HCT116 (cell line): ENCODE measurements around the gene GAB2. TPM values are rescaled to one million over a fixed set of nuclear protein-coding genes. Genes with fewer than 3 reads are reported as not detected.

Experiments used
- ATAC-seq: fragments of 200-7000 bp; cut with Tn5 transposase; 2 replicates; pipeline ENCODE4 v1.9.1; 2020; ENCODE audit warnings: mild to moderate bottlenecking, moderate library complexity
- BruUV-seq: library from RNA; stranded (reverse); fragments of 400-500 nt; replicated peaks from 2 replicates; lab custom pipeline; 2021; lab: Mats Ljungman, UMichigan
- CTCF ChIA-PET: fragments of 300-600 bp; sonication (Branson Sonifier 250); formaldehyde crosslinking; loops from one replicate; lab custom pipeline; 2021; ENCODE audit warnings: antibody characterized with exemption; lab: Charles Lee
- POLR2A ChIA-PET: fragments of 300-600, 350-600 bp; sonication (Branson Sonifier 250); formaldehyde crosslinking; loops from one replicate; lab custom pipeline; 2021; ENCODE audit warnings: antibody characterized with exemption; lab: Charles Lee
- RAD21 ChIA-PET, 2 experiments: fragments of 300-600 bp; sonication (Branson Sonifier 250); formaldehyde crosslinking; loops; one replicate each; lab custom pipeline; 2023; ENCODE audit warnings: low total read pairs in 2 of 2; ENCODE audit not compliant: uncharacterized antibody in 2 of 2, unreplicated experiment in 2 of 2, low non-redundant PET in 1 of 2; lab: Charles Lee
- DNase-seq: peaks from one replicate; pipeline ENCODE4 v3.0.0-alpha.2; 2010; ENCODE audit warnings: low read depth, low spot score
- H2AFZ ChIP-seq: fragments of 200-600 bp; shearing (Covaris generic), sonication (generic); 2 replicates; pipeline ENCODE4 v1.6.1; 2017; ENCODE audit warnings: low read depth, mixed run types, mixed read lengths, antibody characterized with exemption, low read length; ENCODE audit not compliant: poor library complexity, severe bottlenecking
- H3K27ac ChIP-seq: 2 replicates; pipeline ENCODE4 v1.5.1; 2012; ENCODE audit warnings: low read depth, low read length
- H3K27me3 ChIP-seq: fragments of 200-600 bp; sonication (generic); 2 replicates; pipeline ENCODE4 v1.6.1; 2016; ENCODE audit warnings: mixed run types, low read length, mixed read lengths; ENCODE audit not compliant: insufficient read depth
- H3K36me3 ChIP-seq, 2 experiments: fragments of 200-500 bp in 1 of 2; fragments of 200-600 bp in 1 of 2; sonication (Bioruptor generic) in 1 of 2; sonication (generic) in 1 of 2; 2 replicates each; pipeline versions ENCODE4 v1.5.1 to v1.6.1; 2014 to 2016; ENCODE audit warnings: low read length in 2 of 2, inconsistent platforms in 1 of 2, mixed read lengths in 1 of 2, mixed run types in 1 of 2; ENCODE audit not compliant: insufficient read depth in 2 of 2, control insufficient read depth in 1 of 2
- H3K4me1 ChIP-seq, 2 experiments: fragments of 200-600 bp in 1 of 2; sonication (generic) in 1 of 2; 2 replicates each; pipeline versions ENCODE4 v1.5.1 to v1.6.1; 2012 to 2017; ENCODE audit warnings: low read length in 2 of 2, inconsistent platforms in 1 of 2, mild to moderate bottlenecking in 1 of 2, mixed read lengths in 1 of 2, mixed run types in 1 of 2, moderate library complexity in 1 of 2; ENCODE audit not compliant: insufficient read depth in 2 of 2, control insufficient read depth in 1 of 2
- H3K4me2 ChIP-seq: fragments of 200-600 bp; sonication (generic); 2 replicates; pipeline ENCODE4 v1.6.1; 2017; ENCODE audit warnings: mixed run types, low read length, mixed read lengths
- H3K4me3 ChIP-seq, 2 experiments: fragments of 200-600 bp in 1 of 2; sonication (generic) in 1 of 2; replicated peaks in 1 of 2; 2 replicates each; pipeline ENCODE4 v1.5.1; 2011 to 2016; ENCODE audit warnings: low read length in 2 of 2, control low read depth in 1 of 2, low read depth in 1 of 2, mild to moderate bottlenecking in 1 of 2, mixed read lengths in 1 of 2, mixed run types in 1 of 2
- H3K79me2 ChIP-seq: fragments of 200-600 bp; sonication (generic); 2 replicates; pipeline ENCODE4 v1.6.1; 2017; ENCODE audit warnings: mild to moderate bottlenecking, mixed run types, low read length, moderate library complexity, mixed read lengths; ENCODE audit not compliant: insufficient read depth
- H3K9ac ChIP-seq: fragments of 200-600 bp; sonication (generic); 2 replicates; pipeline ENCODE4 v1.6.1; 2016; ENCODE audit warnings: low read length, mixed read lengths
- H3K9me2 ChIP-seq: fragments of 200-600 bp; sonication (generic), shearing (Covaris generic); 2 replicates; pipeline ENCODE4 v1.6.1; 2017; ENCODE audit warnings: mixed run types, mild to moderate bottlenecking, moderate library complexity; ENCODE audit not compliant: insufficient read depth
- H3K9me3 ChIP-seq, 2 experiments: fragments of 200-500 bp in 1 of 2; fragments of 200-600 bp in 1 of 2; sonication (Bioruptor generic) in 1 of 2; sonication (generic) in 1 of 2; 2 replicates each; pipeline ENCODE4 v1.6.1; 2014 to 2017; ENCODE audit warnings: low read length in 2 of 2, mixed read lengths in 2 of 2, inconsistent platforms in 1 of 2, low read depth in 1 of 2, mild to moderate bottlenecking in 1 of 2, mixed run types in 1 of 2, moderate library complexity in 1 of 2; ENCODE audit not compliant: control insufficient read depth in 1 of 2, insufficient read depth in 1 of 2
- H4K20me1 ChIP-seq: fragments of 200-600 bp; sonication (generic), shearing (Covaris generic); 2 replicates; pipeline ENCODE4 v1.6.1; 2017; ENCODE audit warnings: mixed run types, mild to moderate bottlenecking, moderate library complexity; ENCODE audit not compliant: insufficient read depth
- CBX3 ChIP-seq: IDR thresholded peaks from 2 replicates; pipeline ENCODE4 v1.6.1; 2012; ENCODE audit warnings: low read depth
- ELF1 ChIP-seq: IDR thresholded peaks from 2 replicates; pipeline ENCODE4 v1.6.1; 2012; ENCODE audit warnings: low read depth, borderline replicate concordance
- EZH2phosphoT487 ChIP-seq: fragments of 200-600 bp; IDR thresholded peaks from 2 replicates; pipeline ENCODE4 v1.6.1; 2018; ENCODE audit warnings: antibody characterized with exemption, borderline replicate concordance
- FOSL1 ChIP-seq: IDR thresholded peaks from 2 replicates; pipeline ENCODE4 v1.6.1; 2012; ENCODE audit warnings: low read depth
- JUND ChIP-seq: IDR thresholded peaks from 2 replicates; pipeline ENCODE4 v1.6.1; 2012
- POLR2A ChIP-seq: IDR thresholded peaks from 2 replicates; pipeline ENCODE4 v1.7.0; 2011; ENCODE audit warnings: borderline replicate concordance; ENCODE audit not compliant: insufficient read depth, insufficient read length; ENCODE audit errors: extremely low read depth
- POLR2AphosphoS5 ChIP-seq: IDR thresholded peaks from 2 replicates; pipeline ENCODE4 v1.6.1; 2011; ENCODE audit warnings: mild to moderate bottlenecking, low read depth, low read length, moderate library complexity
- SP1 ChIP-seq: IDR thresholded peaks from 2 replicates; pipeline ENCODE4 v1.6.1; 2012; ENCODE audit warnings: low read depth
- SRF ChIP-seq: IDR thresholded peaks from 2 replicates; pipeline ENCODE4 v1.6.1; 2012; ENCODE audit warnings: low read depth
- YY1 ChIP-seq: IDR thresholded peaks from 2 replicates; pipeline ENCODE4 v1.6.1; 2011; ENCODE audit warnings: low read length, low read depth, moderate library complexity, mild to moderate bottlenecking; ENCODE audit not compliant: insufficient replicate concordance; ENCODE audit errors: extremely low read depth
- ZNF274 ChIP-seq: fragments of 200-500 bp; sonication (Bioruptor generic); IDR thresholded peaks from 2 replicates; pipeline ENCODE4 v1.6.1; 2014; ENCODE audit warnings: mild to moderate bottlenecking, low read depth, low read length, inconsistent platforms
- intact Hi-C: fragments of 100-400 bp; cut with micrococcal nuclease; formaldehyde crosslinking; loops from 2 replicates; pipeline ENCODE4 v1.10.0; 2022
- total RNA-seq: library from RNA; stranded (reverse); gene quantifications from one replicate; pipeline ENCODE4 v1.2.1, GENCODE V29; 2021; ENCODE audit not compliant: unreplicated experiment
- TF ChIP-seq, protein P1 (sequence below), 3 experiments: fragments of 200-600 bp in 1 of 3; sonication (generic) in 1 of 3; IDR thresholded peaks in 2 of 3; conservative IDR thresholded peaks in 1 of 3; 2 replicates each; pipeline ENCODE4 v1.5.1; 2012 to 2017; ENCODE audit warnings: low read depth in 2 of 3, low read length in 2 of 3, antibody characterized with exemption in 1 of 3, borderline replicate concordance in 1 of 3, control low read depth in 1 of 3, mild to moderate bottlenecking in 1 of 3, mixed read lengths in 1 of 3, mixed run types in 1 of 3, moderate library complexity in 1 of 3; ENCODE audit not compliant: insufficient read depth in 1 of 3
- TF ChIP-seq, protein P2 (sequence below): IDR thresholded peaks from 2 replicates; pipeline ENCODE4 v1.6.1; 2011; ENCODE audit warnings: mild to moderate bottlenecking, low read length, moderate library complexity; ENCODE audit not compliant: insufficient replicate concordance; ENCODE audit errors: extremely low read depth

The GAB2 gene
- total RNA-seq, 1 experiment from 2014 or later = 1.9 TPM

DNA sequence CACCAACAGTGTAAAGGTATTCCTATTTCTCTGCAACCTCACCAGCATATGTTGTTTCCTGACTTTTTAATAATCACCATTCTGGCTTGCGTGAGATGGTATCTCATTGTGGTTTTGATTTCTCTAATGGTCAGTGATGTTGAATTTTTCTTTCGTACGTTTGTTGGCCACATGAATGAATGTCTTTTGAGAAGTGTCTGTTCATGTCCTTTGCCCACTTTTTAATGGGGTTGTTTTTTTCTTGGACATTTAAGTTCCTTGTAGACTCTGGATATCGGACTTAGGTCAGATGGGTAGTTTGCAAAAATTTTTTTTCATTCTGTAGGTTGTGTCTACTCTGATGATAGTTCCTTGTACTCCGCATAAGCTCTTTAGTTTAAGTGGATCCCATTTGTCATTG, 206.1 kb downstream of the GAB2 start:
- H3K4me2 ChIP-seq = no peak overlapping the region

More for the DNA sequence above, 206.1 kb downstream of the GAB2 start:
- no peak overlapping the region for H2AFZ ChIP-seq
- no peak overlapping the region for H3K9ac ChIP-seq
- H3K4me1 ChIP-seq = peaks cover 0 to 2% of the 10 kb centered on the region in 2 experiments; a peak in 1 of 4 replicates
- H3K27ac ChIP-seq = no peak overlapping the region
- no peaks in the 10 kb centered on the region for H3K9me3 ChIP-seq
- H3K79me2 ChIP-seq = no peaks in the 10 kb centered on the region
- peaks cover 0 to 10% of the 10 kb centered on the region in 2 experiments; a peak in 1 of 4 replicates for H3K36me3 ChIP-seq
- intact Hi-C loops = no loop called here
- RAD21 ChIA-PET = interaction anchor here in 1 of 2 experiments (0.6 kb wide), 1 partner anchor 19 kb away, joined by 3 read pairs; no protein-coding TSS in a partner anchor
- no peak overlapping the region for H3K4me3 ChIP-seq
- no peaks in the 10 kb centered on the region for H4K20me1 ChIP-seq
- BruUV-seq = no TSS peak
- no peaks in the 10 kb centered on the region for H3K27me3 ChIP-seq
- TF ChIP-seq, protein P1, sequence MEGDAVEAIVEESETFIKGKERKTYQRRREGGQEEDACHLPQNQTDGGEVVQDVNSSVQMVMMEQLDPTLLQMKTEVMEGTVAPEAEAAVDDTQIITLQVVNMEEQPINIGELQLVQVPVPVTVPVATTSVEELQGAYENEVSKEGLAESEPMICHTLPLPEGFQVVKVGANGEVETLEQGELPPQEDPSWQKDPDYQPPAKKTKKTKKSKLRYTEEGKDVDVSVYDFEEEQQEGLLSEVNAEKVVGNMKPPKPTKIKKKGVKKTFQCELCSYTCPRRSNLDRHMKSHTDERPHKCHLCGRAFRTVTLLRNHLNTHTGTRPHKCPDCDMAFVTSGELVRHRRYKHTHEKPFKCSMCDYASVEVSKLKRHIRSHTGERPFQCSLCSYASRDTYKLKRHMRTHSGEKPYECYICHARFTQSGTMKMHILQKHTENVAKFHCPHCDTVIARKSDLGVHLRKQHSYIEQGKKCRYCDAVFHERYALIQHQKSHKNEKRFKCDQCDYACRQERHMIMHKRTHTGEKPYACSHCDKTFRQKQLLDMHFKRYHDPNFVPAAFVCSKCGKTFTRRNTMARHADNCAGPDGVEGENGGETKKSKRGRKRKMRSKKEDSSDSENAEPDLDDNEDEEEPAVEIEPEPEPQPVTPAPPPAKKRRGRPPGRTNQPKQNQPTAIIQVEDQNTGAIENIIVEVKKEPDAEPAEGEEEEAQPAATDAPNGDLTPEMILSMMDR (IDR thresholded peaks at IDR 0.05 in 2 of 3, conservative IDR thresholded peaks at IDR 0.05 in 1 of 3; ENCODE audit: borderline replicate concordance in 1 of 3, insufficient read depth in 1 of 3, low read depth in 2 of 3, low read length in 2 of 3) = no peak
- TF ChIP-seq YY1 (no peak), POLR2AphosphoS5 (no peak), SP1 (no peak), ZNF274 (no peak), JUND (no peak), FOSL1 (no peak), CBX3 (no peak), SRF (no peak), POLR2A (no peak), EZH2phosphoT487 (no peak), ELF1 (no peak)
- TF ChIP-seq, protein P2, sequence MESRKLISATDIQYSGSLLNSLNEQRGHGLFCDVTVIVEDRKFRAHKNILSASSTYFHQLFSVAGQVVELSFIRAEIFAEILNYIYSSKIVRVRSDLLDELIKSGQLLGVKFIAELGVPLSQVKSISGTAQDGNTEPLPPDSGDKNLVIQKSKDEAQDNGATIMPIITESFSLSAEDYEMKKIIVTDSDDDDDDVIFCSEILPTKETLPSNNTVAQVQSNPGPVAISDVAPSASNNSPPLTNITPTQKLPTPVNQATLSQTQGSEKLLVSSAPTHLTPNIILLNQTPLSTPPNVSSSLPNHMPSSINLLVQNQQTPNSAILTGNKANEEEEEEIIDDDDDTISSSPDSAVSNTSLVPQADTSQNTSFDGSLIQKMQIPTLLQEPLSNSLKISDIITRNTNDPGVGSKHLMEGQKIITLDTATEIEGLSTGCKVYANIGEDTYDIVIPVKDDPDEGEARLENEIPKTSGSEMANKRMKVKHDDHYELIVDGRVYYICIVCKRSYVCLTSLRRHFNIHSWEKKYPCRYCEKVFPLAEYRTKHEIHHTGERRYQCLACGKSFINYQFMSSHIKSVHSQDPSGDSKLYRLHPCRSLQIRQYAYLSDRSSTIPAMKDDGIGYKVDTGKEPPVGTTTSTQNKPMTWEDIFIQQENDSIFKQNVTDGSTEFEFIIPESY = no peak
- CTCF ChIA-PET = no interaction called here
- POLR2A ChIA-PET = no interaction called here
- ATAC-seq = no peak
- no peaks in the 10 kb centered on the region for H3K9me2 ChIP-seq
- DNase-seq = no peak
